Lower leg skin (tissue), 3 donors: ENCODE data around the gene NUDT3.

Experiments used
- CTCF ChIP-seq, 3 donors: fragments of 450-650 bp; IDR thresholded peaks; one replicate each; pipeline ENCODE4 v1.5.1; 2016; ENCODE audit warnings: antibody characterized with exemption in 3 of 3, mild to moderate bottlenecking in 3 of 3, moderate library complexity in 2 of 3
- POLR2A ChIP-seq, 2 donors: fragments of 450-650 bp; IDR thresholded peaks; one replicate each; pipeline ENCODE4 v1.6.1; 2016 to 2017; ENCODE audit warnings: antibody characterized with exemption in 2 of 2, mild to moderate bottlenecking in 1 of 2, moderate library complexity in 1 of 2

DNA sequence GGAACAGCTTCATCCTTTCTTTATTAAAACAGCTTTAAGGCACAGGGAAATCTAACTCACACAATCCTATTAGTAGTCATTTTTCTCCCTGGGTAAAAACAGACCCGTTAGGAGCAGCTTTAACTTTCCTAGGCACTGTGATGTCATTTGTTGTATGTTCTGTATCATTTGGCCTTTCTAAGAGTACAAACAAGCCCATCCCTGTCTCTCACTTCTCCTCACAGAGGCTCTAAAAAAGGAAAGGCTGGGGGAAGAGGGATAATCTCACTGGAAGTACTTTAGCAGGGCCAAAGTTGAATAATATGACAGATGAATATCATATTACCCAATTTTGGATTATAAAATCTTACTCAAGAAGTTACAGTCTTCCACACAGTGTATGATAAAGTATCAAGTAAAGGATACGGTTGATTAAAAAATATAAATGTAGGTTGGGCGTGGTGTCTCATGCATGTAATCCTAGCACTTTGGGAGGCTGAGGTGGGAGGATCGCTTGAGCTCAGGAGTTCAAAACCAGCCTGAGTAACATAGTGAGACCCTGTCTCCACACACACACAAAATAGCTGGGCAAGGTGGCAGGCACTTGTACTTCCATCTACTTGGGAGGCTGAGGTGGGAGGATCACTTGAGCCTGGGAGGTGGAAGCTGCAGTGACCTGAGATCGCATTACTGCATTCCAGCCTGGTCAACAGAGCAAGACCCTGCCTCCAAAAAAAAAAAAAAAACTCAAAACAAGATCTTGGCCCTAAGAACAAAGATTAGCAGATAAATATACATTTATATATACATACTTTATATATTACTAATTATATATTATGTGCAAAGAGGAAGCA lies 7.9 kb downstream of the NUDT3 start:
- TF ChIP-seq CTCF (IDR thresholded peaks at IDR 0.05) (no peak), POLR2A (IDR thresholded peaks at IDR 0.05) (no peak)
